Ectodermal cell (in vitro differentiated cells): ENCODE results near the gene ZC3H12C.

Source experiments
- H3K27ac ChIP-seq: 2 replicates; pipeline ENCODE4 v1.7.0; 2013; ENCODE audit warnings: mild to moderate bottlenecking, low read depth, low read length; ENCODE audit not compliant: insufficient read depth, poor library complexity, severe bottlenecking
- H3K27me3 ChIP-seq: 2 replicates; pipeline ENCODE4 v1.7.0; 2013; ENCODE audit warnings: mild to moderate bottlenecking, low read length; ENCODE audit not compliant: insufficient read depth, control insufficient read depth, poor library complexity, severe bottlenecking
- H3K36me3 ChIP-seq: one replicate; pipeline ENCODE4 v1.7.0; 2013; ENCODE audit warnings: low read length; ENCODE audit not compliant: control insufficient read depth, insufficient read depth
- H3K4me1 ChIP-seq: one replicate; pipeline ENCODE4 v1.7.0; 2013; ENCODE audit warnings: low read length; ENCODE audit not compliant: control insufficient read depth, insufficient read depth
- H3K4me3 ChIP-seq: 2 replicates; pipeline ENCODE4 v1.7.0; 2013; ENCODE audit warnings: low read depth, low read length, control low read depth; ENCODE audit not compliant: insufficient read depth
- H3K9me3 ChIP-seq: 2 replicates; pipeline ENCODE4 v1.7.0; 2013; ENCODE audit warnings: mild to moderate bottlenecking, low read length, moderate library complexity; ENCODE audit not compliant: control insufficient read depth
- WGBS, 2 experiments: methylation state at CpG; one replicate each; pipeline ENCODE4 v1.1.7; 2013; ENCODE audit warnings: missing lambda C conversion rate in 2 of 2; 5-methylcytosine and 5-hydroxymethylcytosine counted together

ZC3H12C gene

DNA sequence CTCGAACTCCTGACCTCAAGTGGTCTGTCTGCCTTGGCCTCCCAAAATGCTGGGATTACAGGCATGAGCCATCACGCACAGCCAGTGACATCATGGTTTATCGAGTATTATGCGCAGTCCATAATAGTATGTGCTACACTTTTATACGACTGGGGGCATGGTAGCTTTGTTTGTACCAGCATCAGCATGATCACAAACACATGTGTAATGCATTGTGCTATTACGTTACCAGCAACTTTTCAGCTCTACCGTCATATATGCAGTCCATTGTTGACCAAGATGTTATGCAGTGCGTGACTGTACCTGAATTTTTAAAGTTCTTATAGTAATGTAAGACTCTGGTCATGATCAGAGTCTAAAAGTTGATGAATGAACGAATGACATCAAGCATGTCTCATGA, 67.9 kb downstream of the ZC3H12C start:
- 96% methylated on average over 8 to 9 of the region's 9 CpGs for WGBS, 2 experiments
- Histone ChIP-seq H3K9me3 (no peaks in the 10 kb centered on the region), H3K4me3 (no peak overlapping the region), H3K36me3 (peaks cover 38% of the 10 kb centered on the region), H3K27ac (no peak overlapping the region), H3K4me1 (no peaks in the 10 kb centered on the region), H3K27me3 (no peaks in the 10 kb centered on the region)

- no peaks in the 10 kb centered on the region for H3K4me1 ChIP-seq
- H3K27me3 ChIP-seq, result no peaks in the 10 kb centered on the region
- H3K9me3 ChIP-seq, result no peaks in the 10 kb centered on the region
- no peak overlapping the region for H3K4me3 ChIP-seq
- no peak overlapping the region for H3K27ac ChIP-seq
- H3K36me3 ChIP-seq, result peaks cover 38% of the 10 kb centered on the region
Measured at GRCh38 chr11:110162216-110162615, 69.0 kb downstream of the ZC3H12C start.

DNA sequence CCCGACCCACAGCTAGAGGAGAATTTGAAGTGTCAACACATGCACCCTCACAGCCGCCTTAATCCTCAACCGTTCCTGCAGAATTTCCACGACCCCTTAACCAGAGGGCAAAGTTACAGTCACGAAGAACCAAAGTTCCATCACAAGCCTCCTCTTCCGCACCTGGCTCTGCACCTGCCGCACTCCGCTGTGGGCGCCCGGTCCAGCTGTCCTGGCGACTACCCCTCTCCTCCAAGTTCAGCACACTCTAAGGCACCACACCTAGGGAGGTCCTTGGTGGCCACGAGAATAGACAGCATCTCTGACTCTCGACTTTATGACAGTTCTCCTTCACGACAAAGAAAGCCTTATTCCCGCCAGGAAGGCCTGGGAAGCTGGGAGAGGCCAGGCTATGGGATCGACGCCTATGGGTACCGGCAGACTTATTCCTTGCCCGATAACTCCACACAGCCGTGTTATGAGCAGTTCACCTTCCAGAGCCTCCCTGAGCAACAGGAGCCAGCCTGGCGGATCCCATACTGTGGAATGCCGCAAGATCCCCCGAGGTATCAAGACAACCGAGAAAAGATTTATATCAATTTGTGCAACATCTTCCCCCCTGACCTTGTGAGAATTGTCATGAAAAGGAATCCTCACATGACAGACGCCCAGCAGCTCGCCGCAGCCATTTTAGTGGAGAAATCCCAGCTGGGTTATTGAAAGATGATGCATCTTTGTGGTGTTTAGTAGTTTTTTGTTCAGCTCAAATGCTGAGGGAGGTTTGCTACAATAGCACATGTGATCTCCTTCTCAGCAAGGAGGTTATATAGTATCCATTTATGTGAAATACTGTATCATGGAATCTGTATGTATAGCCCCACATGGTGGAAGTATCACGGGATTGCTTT, 72.1 kb downstream of the ZC3H12C start:
- Histone ChIP-seq H3K4me1 (no peaks in the 10 kb centered on the region), H3K27me3 (no peaks in the 10 kb centered on the region), H3K9me3 (no peaks in the 10 kb centered on the region), H3K27ac (no peak overlapping the region), H3K4me3 (no peak overlapping the region), H3K36me3 (peaks cover 27% of the 10 kb centered on the region)
- 95 to 96% methylated on average over 27 of the region's 28 CpGs for WGBS, 2 experiments

DNA sequence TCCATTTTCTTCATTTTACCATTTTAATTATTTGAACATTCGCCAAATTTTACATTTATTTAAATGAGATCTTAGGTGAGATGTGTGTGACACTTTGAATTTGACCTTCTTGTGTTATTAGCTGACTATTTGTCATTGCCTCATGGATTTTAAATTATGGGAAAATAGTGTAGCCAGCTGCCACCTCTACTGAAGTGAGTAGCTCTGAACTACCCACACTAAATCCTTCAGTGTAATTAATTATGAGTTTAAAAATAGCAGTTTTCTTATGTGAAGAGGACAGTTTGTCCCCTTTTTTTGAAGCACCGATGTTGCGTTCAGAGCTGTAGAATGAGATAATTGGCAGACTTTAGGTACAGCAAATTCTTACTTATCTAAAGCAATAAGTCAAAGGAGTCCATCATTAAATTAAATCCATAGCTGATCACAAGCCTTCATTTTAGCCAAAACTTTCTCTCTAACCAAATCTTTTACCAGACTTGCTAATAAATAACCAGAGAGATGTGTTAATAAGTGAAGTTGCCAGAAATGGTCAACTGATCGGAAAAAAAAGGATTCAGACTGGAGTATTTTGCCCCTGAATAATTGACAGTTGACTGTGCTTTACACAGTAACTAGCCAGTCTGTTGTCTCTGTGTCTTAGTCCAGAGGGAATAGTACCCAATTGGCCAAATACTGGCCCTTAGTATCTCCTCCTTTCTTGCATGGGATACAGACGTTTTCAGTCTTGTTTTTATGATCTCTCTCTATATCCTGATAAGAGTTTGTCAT, 75.0 kb downstream of the ZC3H12C start:
- Histone ChIP-seq H3K36me3 (peaks cover 17% of the 10 kb centered on the region), H3K27ac (no peak overlapping the region)
- WGBS, 2 experiments, result 76 to 88% methylated on average over 2 to 5 of the region's 5 CpGs

GRCh38 chr11:110169738-110170137, 76.5 kb downstream of the ZC3H12C start:
- peaks cover 2% of the 10 kb centered on the region for H3K4me1 ChIP-seq
- no peak overlapping the region for H3K4me3 ChIP-seq
- H3K9me3 ChIP-seq, result no peaks in the 10 kb centered on the region
- H3K27me3 ChIP-seq, result no peaks in the 10 kb centered on the region
- 95 to 100% methylated on average over 2 of the region's 2 CpGs for WGBS, 2 experiments
- peaks cover 6% of the 10 kb centered on the region for H3K36me3 ChIP-seq
- no peak overlapping the region for H3K27ac ChIP-seq

More for the DNA sequence above, 75.0 kb downstream of the ZC3H12C start:
- H3K4me1 ChIP-seq, result no peaks in the 10 kb centered on the region
- H3K27me3 ChIP-seq, result no peaks in the 10 kb centered on the region
- H3K4me3 ChIP-seq, result no peak overlapping the region
- H3K9me3 ChIP-seq, result no peaks in the 10 kb centered on the region

DNA sequence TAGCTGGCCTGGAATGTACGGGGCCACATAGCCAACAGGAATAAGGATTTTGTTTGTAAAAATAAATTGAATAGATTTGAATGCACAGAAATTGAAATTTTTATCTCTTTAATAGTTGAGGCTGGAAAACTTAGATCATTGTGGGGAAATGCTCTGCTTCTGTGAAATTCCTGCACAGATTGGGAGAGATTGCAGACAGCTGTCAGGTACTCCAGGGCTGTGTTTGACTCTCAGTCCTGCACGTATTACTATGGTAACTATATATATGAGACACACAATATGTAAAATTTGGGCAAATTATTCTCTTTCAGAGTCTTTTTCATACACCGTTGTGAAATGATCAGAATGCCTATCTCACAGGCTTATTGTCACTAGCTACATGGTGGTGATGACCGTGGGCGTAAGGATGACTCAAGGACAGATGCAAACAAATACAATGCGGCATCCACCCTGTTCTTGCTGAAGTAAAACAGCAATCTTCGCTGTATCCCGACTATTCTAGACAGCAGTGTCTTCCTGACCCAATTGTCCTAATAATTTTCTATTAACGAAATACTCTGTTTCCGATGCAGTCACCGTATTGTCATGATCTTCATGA, 79.4 kb downstream of the ZC3H12C start:
- H3K4me1 ChIP-seq, result peaks cover 5% of the 10 kb centered on the region
- no peak overlapping the region for H3K27ac ChIP-seq
- whole genome bisulfite sequencing, 2 experiments, result 89% methylated on average over 10 to 11 of the region's 11 CpGs
- no peak overlapping the region for H3K4me3 ChIP-seq
- H3K9me3 ChIP-seq, result no peaks in the 10 kb centered on the region
- no peaks in the 10 kb centered on the region for H3K27me3 ChIP-seq
- no peaks in the 10 kb centered on the region for H3K36me3 ChIP-seq

GRCh38 chr11:110173811-110174644, 80.8 kb downstream of the ZC3H12C start:
- WGBS, 2 experiments, result 1 to 9% methylated on average over 13 to 14 of the region's 14 CpGs
- Histone ChIP-seq H3K36me3 (no peaks in the 10 kb centered on the region), H3K9me3 (no peaks in the 10 kb centered on the region), H3K27ac (no peak overlapping the region), H3K4me3 (no peak overlapping the region), H3K4me1 (peaks cover 5% of the 10 kb centered on the region), H3K27me3 (no peaks in the 10 kb centered on the region)

GRCh38 chr11:110174645-110175310, 81.6 kb downstream of the ZC3H12C start:
- no peaks in the 10 kb centered on the region for H3K9me3 ChIP-seq
- H3K27me3 ChIP-seq, result no peaks in the 10 kb centered on the region
- H3K4me3 ChIP-seq, result no peak overlapping the region
- WGBS, 2 experiments, result 81 to 86% methylated on average over 6 of the region's 6 CpGs
- no peaks in the 10 kb centered on the region for H3K36me3 ChIP-seq
- no peak overlapping the region for H3K27ac ChIP-seq
- H3K4me1 ChIP-seq, result peaks cover 5% of the 10 kb centered on the region

- Histone ChIP-seq H3K9me3 (no peaks in the 10 kb centered on the region), H3K27me3 (no peaks in the 10 kb centered on the region), H3K4me1 (peaks cover 5% of the 10 kb centered on the region), H3K36me3 (no peaks in the 10 kb centered on the region), H3K4me3 (no peak overlapping the region), H3K27ac (no peak overlapping the region)
- WGBS, 2 experiments, result 92% methylated on average over 12 of the region's 12 CpGs
Measured at GRCh38 chr11:110176366-110177085, 83.3 kb downstream of the ZC3H12C start.
